ENCODE data around the gene SLC7A10. TPM values are rescaled to one million over a fixed set of nuclear protein-coding genes. Genes with fewer than 3 reads are reported as not detected.

SLC7A10 gene
- total RNA-seq, 1 experiment from 2014 or later: 1.1 TPM

DNA sequence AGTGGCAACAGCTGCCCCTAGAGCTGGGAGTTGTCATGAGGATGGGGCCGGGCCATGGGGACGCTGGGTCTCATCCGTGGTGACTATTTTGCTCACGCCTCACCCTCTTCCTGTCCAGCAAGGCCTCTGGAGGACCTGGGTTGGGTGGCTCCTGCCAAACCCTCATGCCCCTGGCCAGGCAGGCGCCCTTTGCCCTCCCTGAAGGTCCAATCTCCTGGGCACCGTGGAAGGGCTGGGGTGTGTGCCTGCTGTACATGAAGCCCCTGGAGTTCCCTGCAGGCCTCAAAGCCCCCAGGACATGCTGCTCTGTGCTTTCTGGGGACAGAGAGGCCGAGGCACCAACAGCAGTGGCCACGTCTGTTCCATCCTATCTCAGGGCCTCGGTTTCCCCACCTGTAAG, 17.7 kb downstream of the SLC7A10 start:
- Histone ChIP-seq H3K27me3 (ENCODE audit: control insufficient read depth, insufficient read depth, low read length) (no peaks in the 10 kb centered on the region), H3K4me3 (ENCODE audit: low read depth in 2 of 2, low read length in 2 of 2) (no peak overlapping the region), H3K9me3 (ENCODE audit: control insufficient read depth, insufficient read depth, low read depth, low read length) (no peaks in the 10 kb centered on the region), H3K27ac (ENCODE audit: low read length) (no peak overlapping the region), H3K36me3 (ENCODE audit: control insufficient read depth, insufficient read depth, low read length) (no peaks in the 10 kb centered on the region), H3K4me1 (ENCODE audit: control insufficient read depth, insufficient read depth, low read length) (no peaks in the 10 kb centered on the region)
- TF ChIP-seq, protein P1, sequence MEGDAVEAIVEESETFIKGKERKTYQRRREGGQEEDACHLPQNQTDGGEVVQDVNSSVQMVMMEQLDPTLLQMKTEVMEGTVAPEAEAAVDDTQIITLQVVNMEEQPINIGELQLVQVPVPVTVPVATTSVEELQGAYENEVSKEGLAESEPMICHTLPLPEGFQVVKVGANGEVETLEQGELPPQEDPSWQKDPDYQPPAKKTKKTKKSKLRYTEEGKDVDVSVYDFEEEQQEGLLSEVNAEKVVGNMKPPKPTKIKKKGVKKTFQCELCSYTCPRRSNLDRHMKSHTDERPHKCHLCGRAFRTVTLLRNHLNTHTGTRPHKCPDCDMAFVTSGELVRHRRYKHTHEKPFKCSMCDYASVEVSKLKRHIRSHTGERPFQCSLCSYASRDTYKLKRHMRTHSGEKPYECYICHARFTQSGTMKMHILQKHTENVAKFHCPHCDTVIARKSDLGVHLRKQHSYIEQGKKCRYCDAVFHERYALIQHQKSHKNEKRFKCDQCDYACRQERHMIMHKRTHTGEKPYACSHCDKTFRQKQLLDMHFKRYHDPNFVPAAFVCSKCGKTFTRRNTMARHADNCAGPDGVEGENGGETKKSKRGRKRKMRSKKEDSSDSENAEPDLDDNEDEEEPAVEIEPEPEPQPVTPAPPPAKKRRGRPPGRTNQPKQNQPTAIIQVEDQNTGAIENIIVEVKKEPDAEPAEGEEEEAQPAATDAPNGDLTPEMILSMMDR (IDR thresholded peaks at IDR 0.05): no peak
- TF ChIP-seq, protein P2, sequence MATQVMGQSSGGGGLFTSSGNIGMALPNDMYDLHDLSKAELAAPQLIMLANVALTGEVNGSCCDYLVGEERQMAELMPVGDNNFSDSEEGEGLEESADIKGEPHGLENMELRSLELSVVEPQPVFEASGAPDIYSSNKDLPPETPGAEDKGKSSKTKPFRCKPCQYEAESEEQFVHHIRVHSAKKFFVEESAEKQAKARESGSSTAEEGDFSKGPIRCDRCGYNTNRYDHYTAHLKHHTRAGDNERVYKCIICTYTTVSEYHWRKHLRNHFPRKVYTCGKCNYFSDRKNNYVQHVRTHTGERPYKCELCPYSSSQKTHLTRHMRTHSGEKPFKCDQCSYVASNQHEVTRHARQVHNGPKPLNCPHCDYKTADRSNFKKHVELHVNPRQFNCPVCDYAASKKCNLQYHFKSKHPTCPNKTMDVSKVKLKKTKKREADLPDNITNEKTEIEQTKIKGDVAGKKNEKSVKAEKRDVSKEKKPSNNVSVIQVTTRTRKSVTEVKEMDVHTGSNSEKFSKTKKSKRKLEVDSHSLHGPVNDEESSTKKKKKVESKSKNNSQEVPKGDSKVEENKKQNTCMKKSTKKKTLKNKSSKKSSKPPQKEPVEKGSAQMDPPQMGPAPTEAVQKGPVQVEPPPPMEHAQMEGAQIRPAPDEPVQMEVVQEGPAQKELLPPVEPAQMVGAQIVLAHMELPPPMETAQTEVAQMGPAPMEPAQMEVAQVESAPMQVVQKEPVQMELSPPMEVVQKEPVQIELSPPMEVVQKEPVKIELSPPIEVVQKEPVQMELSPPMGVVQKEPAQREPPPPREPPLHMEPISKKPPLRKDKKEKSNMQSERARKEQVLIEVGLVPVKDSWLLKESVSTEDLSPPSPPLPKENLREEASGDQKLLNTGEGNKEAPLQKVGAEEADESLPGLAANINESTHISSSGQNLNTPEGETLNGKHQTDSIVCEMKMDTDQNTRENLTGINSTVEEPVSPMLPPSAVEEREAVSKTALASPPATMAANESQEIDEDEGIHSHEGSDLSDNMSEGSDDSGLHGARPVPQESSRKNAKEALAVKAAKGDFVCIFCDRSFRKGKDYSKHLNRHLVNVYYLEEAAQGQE (IDR thresholded peaks at IDR 0.05; ENCODE audit: insufficient read depth in 1 of 2, low read depth in 2 of 2, low read length in 1 of 2): no peak
- no peak for TF ChIP-seq SIN3A (IDR thresholded peaks at IDR 0.05; ENCODE audit: borderline replicate concordance, insufficient read depth, low read depth, low read length)
- no peak for TF ChIP-seq TCF7L2 (IDR thresholded peaks at IDR 0.05; ENCODE audit: low read depth, low read length)
- TF ChIP-seq POLR2AphosphoS5 (IDR thresholded peaks at IDR 0.05; ENCODE audit: low read depth, low read length): no peak
- CTCF ChIA-PET: interaction anchor here (0.6 kb wide), 1 partner anchor 30 kb away, joined by 6 read pairs; no protein-coding TSS in a partner anchor
- intact Hi-C loops (cut with micrococcal nuclease; ENCODE audit: unreplicated experiment): no loop called here
- no peak for DNase-seq (ENCODE audit: low read depth, low spot score)
- BruUV-seq (replicated peaks): no TSS peak
- no peak for ATAC-seq
- in situ Hi-C loops (cut with HindIII; ENCODE audit: low pct_unique_long_range_greater_than_20kb, low sequenced_read_pairs): no loop called here
- POLR2A ChIA-PET: no interaction called here

DNA sequence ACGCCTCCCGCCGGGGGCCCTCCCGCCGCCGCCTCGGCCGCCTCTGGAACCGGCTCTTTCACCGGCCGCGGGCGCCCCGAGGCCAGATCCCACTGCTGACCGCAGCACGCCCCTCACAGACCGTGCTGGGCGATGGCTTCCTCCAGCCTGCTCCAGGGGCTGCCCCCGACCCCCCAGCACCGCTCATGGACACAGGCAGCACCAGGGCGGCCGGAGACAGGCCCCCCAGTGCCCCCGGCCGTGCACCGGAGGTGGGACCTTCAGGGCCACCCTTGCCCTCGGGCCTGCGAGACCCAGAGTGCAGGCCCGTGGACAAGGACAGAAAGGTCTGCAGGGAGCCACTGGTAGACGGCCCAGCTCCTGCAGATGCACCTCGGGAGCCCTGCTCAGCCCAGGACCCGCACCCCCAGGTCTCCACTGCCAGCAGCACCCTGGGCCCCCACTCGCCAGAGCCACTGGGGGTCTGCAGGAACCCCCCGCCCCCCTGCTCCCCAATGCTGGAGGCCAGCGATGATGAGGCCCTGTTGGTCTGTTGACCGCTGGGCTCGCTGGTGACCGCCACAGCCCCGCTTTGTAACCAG, 18.5 kb downstream of the SLC7A10 start:
- ChIA-PET POLR2A (no interaction called here), CTCF (no interaction called here)
- TF ChIP-seq POLR2AphosphoS5 (IDR thresholded peaks at IDR 0.05; ENCODE audit: low read depth, low read length) (no peak), TCF7L2 (IDR thresholded peaks at IDR 0.05; ENCODE audit: low read depth, low read length) (no peak), SIN3A (IDR thresholded peaks at IDR 0.05; ENCODE audit: borderline replicate concordance, insufficient read depth, low read depth, low read length) (no peak)
- TF ChIP-seq, protein P1 (IDR thresholded peaks at IDR 0.05): no peak
- TF ChIP-seq, protein P2 (IDR thresholded peaks at IDR 0.05; ENCODE audit: insufficient read depth in 1 of 2, low read depth in 2 of 2, low read length in 1 of 2): no peak
- Histone ChIP-seq H3K9me3 (ENCODE audit: control insufficient read depth, insufficient read depth, low read depth, low read length) (no peaks in the 10 kb centered on the region), H3K4me3 (ENCODE audit: low read depth in 2 of 2, low read length in 2 of 2) (no peak overlapping the region), H3K27ac (ENCODE audit: low read length) (no peak overlapping the region), H3K36me3 (ENCODE audit: control insufficient read depth, insufficient read depth, low read length) (no peaks in the 10 kb centered on the region), H3K4me1 (ENCODE audit: control insufficient read depth, insufficient read depth, low read length) (no peaks in the 10 kb centered on the region), H3K27me3 (ENCODE audit: control insufficient read depth, insufficient read depth, low read length) (no peaks in the 10 kb centered on the region)
- in situ Hi-C loops (cut with HindIII; ENCODE audit: low pct_unique_long_range_greater_than_20kb, low sequenced_read_pairs): no loop called here
- no TSS peak for BruUV-seq (replicated peaks)
- DNase-seq (ENCODE audit: low read depth, low spot score) (no peak), ATAC-seq (no peak)
- intact Hi-C loops (cut with micrococcal nuclease; ENCODE audit: unreplicated experiment): no loop called here

All from Panc1 (cell line).